Forelimb muscle (tissue), 1 donor: ENCODE results near the gene NHP2. TPM values are rescaled to one million over a fixed set of nuclear protein-coding genes. Genes with fewer than 3 reads are reported as not detected.

Experiments used
- DNase-seq: peaks from one replicate; pipeline ENCODE4 v3.0.0-alpha.2; 2013; ENCODE audit warnings: low read depth
- polyA plus RNA-seq: library from polyadenylated mRNA; unstranded; fragments of 120-200 nt; gene quantifications from one replicate; pipeline ENCODE4 v1.2.1, GENCODE V29; 2013; ENCODE audit not compliant: insufficient read length

NHP2 gene
- polyA plus RNA-seq, 1 donor, result 87.9 TPM

DNA sequence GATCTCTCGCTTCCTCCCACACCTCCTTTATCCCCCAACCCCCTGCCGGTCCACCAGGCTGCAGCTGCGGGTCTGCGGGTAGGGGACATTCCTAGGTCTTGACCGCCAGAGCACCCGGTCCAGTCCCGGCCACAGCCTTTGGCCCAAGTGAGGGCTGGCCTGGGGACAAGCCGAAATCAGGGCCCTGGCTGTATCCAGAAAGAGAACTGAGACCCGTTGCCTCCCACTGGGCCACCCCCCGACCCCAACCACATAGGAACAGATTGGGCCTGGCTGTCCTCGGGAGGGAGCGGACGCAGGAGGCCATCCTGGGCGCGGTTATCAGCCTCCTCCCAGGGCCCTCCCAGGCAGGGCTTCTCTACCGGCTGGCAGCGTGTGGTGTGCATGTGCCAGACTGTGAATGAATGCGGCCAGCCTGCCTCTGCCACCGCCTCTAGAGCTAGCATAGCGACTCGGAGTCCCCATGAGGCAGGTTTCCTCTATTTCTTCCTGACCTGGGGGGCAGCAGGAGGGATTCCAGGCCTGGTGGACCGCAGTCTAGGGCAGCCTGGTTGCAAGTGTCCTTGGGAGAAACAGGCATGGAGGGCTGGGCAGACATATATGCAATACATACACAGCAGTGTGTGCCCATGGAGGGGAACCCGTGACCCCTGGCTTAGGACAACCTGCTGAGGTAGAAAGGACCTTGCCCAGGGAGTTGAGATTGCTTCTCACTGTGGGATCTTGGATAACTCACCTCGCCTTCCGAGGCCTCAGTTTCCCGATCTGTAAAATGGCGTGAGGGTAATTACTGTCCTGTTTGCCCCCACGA lies 39.2 kb downstream of the NHP2 start:
- DNase-seq, result no peak

DNA sequence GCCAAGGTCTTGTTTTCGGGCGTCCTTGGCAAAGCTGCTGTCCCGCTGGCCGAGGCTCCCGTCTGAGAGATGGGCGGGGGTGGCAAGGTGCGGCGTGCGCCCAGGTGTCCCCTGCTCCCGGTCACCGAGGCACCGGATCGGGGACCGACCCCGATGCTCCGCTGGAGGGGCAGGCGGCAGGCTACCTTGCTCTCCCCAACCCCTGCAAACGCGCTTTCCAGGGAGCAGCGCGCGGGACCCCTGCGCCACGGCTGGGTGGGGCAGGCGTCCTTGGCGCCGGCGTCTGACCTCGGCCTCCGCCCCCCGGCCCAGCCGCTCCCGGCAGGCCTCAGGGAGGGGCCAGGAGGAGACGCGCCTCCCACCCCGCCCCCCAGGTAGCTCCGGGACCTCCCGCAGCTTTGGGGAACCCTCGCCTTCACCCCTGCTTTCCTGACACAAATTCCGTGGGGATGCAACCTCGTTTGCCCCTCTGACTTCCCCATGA lies 39.8 kb downstream of the NHP2 start:
- DNase-seq, result no peak

DNA sequence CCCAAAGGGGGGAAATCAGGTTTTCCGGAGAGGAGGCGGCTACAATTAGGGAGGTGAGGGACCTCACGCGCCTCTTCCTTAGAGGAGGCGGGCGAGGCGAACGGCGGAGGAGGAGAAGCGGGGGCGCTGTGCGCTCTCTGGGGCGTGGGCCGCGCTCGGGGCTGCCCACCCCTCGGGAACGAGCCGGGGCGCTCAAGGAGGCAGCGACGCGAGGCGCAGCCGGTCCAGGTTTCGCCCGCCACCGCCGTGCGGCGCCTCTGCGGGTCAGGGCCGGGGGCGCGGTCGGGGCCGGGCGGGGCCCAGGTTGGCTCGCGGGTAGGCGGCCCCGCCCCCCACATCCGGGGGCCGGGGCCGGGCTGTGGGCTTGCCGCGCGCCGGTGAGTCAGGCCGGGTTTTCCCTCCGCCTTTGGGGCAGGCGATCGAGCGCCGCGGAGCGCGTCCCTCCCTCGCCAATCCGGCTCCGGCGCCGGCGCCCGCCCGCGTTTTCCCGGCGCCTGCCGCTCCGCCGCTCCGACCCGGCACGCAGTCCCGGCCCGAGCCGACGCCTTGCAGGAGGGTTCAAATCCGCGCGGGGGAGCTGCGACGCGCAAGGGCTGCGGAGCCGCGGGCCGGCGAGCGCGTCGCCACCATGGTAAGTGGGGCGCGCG lies 40.4 kb downstream of the NHP2 start, which contains the start of gene N4BP3:
Gene N4BP3, plus strand, starts transcription at position 392 of the 647 bp plus-strand sequence. CDS start 6,052 bp downstream, outside the sequence.
- DNase-seq, result no peak

DNA sequence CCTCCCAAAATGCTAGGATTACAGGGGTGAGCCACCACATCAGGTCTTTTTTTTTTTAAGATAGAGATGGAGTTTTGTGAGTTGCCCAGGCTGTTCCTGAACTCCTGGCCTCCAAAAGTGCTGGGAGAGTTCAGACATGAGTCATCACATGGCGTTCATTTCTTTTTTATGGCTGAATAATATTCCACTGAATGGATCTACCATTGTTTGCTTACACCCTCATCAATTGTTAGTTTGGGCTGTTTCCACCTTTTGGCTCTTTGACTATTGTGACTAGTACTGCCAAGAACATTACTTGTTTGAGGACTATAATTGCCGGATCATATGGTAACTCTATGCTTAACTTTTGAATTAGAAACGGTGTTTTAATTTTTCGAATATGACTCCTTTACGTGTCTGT lies 41.1 kb downstream of the NHP2 start:
- DNase-seq, result no peak

- no peak for DNase-seq
Observed at GRCh38 chr5:178111925-178112324, 41.8 kb downstream of the NHP2 start.

DNA sequence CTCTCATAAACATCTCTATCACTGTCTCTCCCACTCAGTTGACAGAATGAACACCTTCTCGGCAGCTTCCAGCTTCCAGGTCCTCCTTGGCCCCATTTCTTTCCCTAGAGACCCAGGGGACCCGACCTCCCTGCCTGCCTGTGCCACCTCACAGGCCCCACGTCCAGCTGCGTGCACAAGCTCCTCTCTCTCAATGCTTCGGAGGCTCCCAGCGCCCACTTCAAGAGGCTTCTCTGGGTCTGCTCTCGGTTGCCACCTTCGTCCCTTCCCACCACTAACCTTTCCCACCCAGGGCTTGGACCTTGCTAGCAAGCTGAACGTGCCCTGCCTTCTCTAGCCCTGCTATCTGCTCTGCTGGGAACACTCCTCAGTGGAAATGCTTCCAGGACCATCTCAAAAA lies 43.2 kb downstream of the NHP2 start:
- DNase-seq, result no peak

DNA sequence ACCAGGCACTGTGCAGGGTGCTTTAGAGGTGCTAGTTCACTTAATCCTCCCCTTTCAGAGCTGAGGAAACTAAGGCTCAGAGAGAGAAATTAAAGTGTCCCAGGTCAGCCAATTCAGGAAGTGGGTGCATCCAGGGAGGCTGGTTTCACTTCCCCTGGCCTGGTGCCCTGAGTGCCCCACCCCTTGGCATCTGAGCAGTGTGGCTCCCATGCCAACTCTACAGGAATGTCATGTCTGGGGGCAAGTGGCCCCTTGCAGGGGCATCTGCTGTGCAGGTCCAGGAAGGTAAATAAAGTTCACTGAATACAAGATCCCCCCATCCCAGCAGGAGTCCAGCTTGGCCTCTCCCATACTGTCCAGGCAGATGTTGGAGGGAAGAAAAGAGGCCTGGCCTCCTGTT lies 44.7 kb downstream of the NHP2 start:
- DNase-seq, result no peak

DNA sequence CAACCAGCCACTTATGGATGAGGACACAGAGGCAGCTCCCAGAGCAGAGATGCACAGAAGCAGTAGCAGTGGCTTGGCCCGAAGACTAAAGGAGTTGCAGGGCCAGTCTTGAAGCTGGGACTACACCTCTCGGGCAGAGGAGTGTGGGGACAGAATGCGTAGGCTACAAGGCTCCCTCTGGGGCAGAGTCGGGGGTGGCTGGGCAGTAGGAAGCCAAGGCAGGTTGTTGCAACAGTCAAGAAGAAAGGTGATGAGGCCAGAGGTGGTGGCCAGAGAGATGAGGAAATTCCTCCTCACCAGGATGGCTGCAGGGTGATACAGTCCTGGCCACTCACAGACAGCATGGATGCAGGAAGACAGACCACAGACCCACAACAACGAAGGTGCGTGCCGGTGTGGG lies 45.2 kb downstream of the NHP2 start:
- DNase-seq, result no peak

GRCh38 chr5:178107756-178108310 lies 45.9 kb downstream of the NHP2 start:
- DNase-seq, result no peak

GRCh38 chr5:178106556-178107239 lies 47.0 kb downstream of the NHP2 start:
- DNase-seq, result no peak

- DNase-seq, result no peak
Observed at GRCh38 chr5:178106086-178106485, 47.6 kb downstream of the NHP2 start.

DNA sequence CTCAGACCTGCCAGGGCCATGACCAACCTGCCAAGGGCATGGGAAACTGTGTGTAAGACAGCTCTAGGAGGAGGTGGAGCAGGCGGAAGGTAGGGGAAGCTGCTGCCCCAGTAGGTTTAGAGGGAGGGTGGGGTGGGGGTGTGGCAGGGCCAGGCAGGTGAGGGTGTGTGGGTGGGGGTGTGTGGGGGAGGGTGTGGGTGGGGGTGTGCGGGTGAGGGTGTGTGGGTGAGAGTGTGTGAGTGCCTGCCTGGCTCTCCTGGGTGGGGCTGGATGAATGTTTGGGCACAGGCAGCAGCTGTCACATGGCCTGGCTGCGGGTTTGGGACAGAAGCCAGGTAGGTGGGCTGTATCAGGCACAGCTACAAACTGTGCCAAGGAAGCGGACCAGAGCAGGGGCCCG lies 49.2 kb downstream of the NHP2 start:
- no peak for DNase-seq

DNA sequence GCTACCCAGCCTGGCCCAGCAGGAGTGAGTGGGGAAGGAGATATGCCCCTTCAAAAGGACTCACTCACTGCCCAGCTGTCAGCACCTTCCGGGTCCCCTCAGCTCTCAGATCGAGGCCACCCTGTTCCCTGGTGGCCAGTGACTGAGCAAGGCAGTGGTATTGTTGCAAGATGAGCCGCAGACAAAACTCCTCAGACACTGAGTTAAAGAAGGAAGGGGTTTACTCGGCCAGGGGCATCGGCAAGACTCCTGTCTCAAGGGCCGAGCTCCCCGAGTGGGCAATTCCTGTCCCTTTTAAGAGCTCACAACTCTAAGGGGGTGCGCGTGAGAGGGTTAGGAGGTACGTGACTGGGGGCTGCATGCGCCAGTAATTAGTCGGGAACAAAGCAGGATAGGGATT lies 50.1 kb downstream of the NHP2 start:
- no peak for DNase-seq

Other genes starting within 250 kb of the NHP2 start
- gene PROP1, start 157.6 kb downstream of the NHP2 start, polyA plus RNA-seq, result not detected
- 24.9 TPM for gene N4BP3, start 40.4 kb downstream of the NHP2 start, polyA plus RNA-seq
- 32.9 TPM for gene RMND5B, start 22.9 kb downstream of the NHP2 start, polyA plus RNA-seq
- gene GMCL2, start 33.5 kb upstream of the NHP2 start, polyA plus RNA-seq, result not detected
- 85.7 TPM for gene HNRNPAB, start 50.6 kb upstream of the NHP2 start, polyA plus RNA-seq
- gene PHYKPL, start 78.9 kb upstream of the NHP2 start, polyA plus RNA-seq, result 74.4 TPM